ENCODE data around the gene KHNYN.
"Not testable (repeated sequence)": the region's sequence is repeated elsewhere in the genome, so short reads cannot be mapped to it uniquely, and the experiment has no call there.

Gene KHNYN

DNA sequence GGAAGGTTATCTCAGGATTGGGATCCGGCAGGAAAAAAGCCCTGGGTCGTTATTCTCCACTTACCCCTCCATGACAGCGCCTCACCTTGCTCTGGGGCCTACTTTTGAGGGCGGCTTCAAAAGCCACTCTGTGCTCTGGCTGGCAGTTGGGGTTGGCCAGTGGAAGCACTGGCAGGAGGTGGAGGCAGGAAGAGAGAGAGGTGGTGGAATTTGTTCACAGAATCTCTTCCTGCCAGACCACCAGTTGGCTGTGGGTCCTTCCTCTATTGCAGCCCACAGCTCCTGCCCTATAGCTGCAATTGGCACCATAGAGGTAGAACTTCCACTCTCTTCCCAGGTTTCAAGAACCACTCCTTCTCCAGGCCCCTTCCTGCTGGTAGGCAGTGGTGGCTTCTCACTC is 45.5 kb downstream of the KHNYN start:
- no peak for DNase-seq (ENCODE audit: low spot score)

GRCh38 chr14:24479999-24480398 is 50.2 kb downstream of the KHNYN start:
- not testable (repeated sequence) for DNase-seq (ENCODE audit: low spot score)

DNA sequence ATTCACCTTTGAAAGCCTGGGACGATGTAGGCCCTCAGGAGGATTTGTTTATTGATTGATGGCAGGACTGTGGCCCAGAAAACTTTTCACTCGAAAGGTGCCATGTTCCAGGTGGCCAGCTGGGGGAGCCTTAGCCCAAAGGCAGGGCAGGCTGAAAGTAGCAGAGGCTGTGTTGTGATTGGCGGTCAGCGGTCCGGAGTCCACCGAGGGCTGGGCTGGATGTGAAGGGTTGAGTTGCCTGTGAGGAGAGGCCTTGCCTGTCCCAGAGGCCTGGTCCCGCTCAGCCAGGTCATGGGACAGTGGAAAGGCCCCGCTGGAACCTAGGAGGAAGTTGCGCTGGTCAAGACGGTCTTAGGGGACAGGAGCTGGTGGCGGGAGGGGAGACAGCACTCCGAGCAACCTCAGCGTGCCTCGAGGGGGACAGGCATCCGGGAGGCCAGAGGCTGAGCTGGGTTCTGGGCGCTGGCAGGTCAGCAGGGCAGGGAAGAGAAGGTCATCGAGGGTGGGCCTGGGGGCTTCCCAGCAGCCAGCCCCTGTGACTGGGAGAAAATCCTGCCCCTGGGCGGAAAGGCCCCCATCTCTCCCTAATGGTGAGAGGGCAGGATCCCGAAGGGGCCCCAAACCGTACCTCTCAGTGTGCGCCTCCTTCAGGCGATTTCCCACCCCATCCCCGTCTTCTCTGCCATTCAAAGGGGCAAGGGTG is 52.0 kb downstream of the KHNYN start:
- DNase-seq (ENCODE audit: low spot score), result peak; percentile 10

- not testable (repeated sequence) for DNase-seq (ENCODE audit: low spot score)
Measured at GRCh38 chr14:24482699-24483303, 53.0 kb downstream of the KHNYN start.

DNA sequence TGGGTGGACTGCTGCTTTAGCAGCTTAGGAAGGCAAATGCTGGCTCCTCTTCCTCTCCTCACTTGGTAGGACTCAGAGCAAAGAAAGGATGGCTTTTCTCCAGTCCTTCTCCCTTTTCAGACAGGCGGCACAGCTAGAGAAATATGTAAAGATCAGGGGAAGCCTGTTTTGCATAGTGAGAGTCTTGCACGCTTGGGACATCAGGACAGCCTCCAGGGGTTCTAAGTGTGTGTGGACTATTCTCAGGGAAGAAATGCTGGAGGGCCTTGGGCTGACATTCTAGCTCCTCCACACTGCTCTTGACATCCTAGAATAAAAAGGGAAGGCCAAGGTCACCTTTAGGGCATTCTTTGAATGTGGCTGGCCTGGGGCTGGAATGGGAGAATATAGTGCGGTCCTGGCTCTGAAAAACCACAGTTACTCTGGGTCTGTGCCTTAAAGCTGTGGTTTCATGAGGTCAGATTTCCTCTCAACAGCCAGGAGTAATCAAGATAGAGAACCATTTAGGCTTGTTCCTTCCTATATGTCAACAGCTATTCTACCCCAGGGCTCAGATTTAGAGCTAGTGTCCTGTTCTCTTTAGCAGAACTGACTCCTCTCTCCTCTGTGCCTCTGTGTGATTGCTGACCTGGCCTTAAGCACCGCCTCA is 54.0 kb downstream of the KHNYN start:
- DNase-seq (ENCODE audit: low spot score), result no peak
